Stimulated activated CD8-positive, alpha-beta memory T cell treated with anti-CD3 and anti-CD28 coated beads, Interleukin-15, amount 100 ng/mL, for 1 hour (primary cell): ENCODE measurements around the gene SLC35E1.
"Not testable (repeated sequence)": the region's sequence is repeated elsewhere in the genome, so short reads cannot be mapped to it uniquely, and the experiment has no call there.

Source experiments
- DNase-seq: peaks from one replicate; pipeline ENCODE4 v3.0.0-alpha.2; 2020; ENCODE audit warnings: low read depth

Gene SLC35E1

GRCh38 chr19:16543734-16544133, 28.5 kb downstream of the SLC35E1 start:
- DNase-seq: not testable (repeated sequence)

- no peak for DNase-seq
These were observed 29.2 kb downstream of the SLC35E1 start for GRCh38 chr19:16542910-16543472.

GRCh38 chr19:16542045-16542909, 29.9 kb downstream of the SLC35E1 start, which contains the start of gene CHERP:
Gene CHERP (minus strand): TSS chr19:16542437. CDS start chr19:16542378, 59 bp downstream.
- DNase-seq: peak; percentile 88

GRCh38 chr19:16541526-16542044, 30.6 kb downstream of the SLC35E1 start:
- no peak for DNase-seq

GRCh38 chr19:16540948-16541347, 31.3 kb downstream of the SLC35E1 start:
- no peak for DNase-seq

GRCh38 chr19:16537111-16537510, 35.1 kb downstream of the SLC35E1 start:
- DNase-seq: no peak

- no peak for DNase-seq
These were observed 36.1 kb downstream of the SLC35E1 start for GRCh38 chr19:16536130-16536529.

- no peak for DNase-seq
These were observed 36.8 kb downstream of the SLC35E1 start for GRCh38 chr19:16535381-16535780.

GRCh38 chr19:16532440-16533234, 39.6 kb downstream of the SLC35E1 start:
- DNase-seq: no peak

GRCh38 chr19:16531380-16531669, 40.9 kb downstream of the SLC35E1 start:
- no peak for DNase-seq

- DNase-seq: no peak
These were observed 41.5 kb downstream of the SLC35E1 start for GRCh38 chr19:16530540-16531379.

- DNase-seq: no peak
These were observed 42.6 kb downstream of the SLC35E1 start for GRCh38 chr19:16529466-16530144.

- no peak for DNase-seq
These were observed 44.2 kb downstream of the SLC35E1 start for GRCh38 chr19:16527971-16528521.

GRCh38 chr19:16527334-16527935, 44.8 kb downstream of the SLC35E1 start:
- no peak for DNase-seq

- DNase-seq: no peak
These were observed 46.3 kb downstream of the SLC35E1 start for GRCh38 chr19:16525751-16526481.

- no peak for DNase-seq
These were observed 47.1 kb downstream of the SLC35E1 start for GRCh38 chr19:16524991-16525734.

- no peak for DNase-seq
These were observed 49.4 kb downstream of the SLC35E1 start for GRCh38 chr19:16522559-16523377.

- DNase-seq: no peak
These were observed 50.4 kb downstream of the SLC35E1 start for GRCh38 chr19:16521715-16522289.
